Activated CD8-positive, alpha-beta memory T cell treated with anti-CD3 and anti-CD28 coated beads for 48 hours (primary cell): Measurements from ENCODE around the gene LCNL1.
A peak's percentile ranks its signal among the peaks of the same experiment; 100 is the strongest.
"Not testable (repeated sequence)": the region's sequence is repeated elsewhere in the genome, so short reads cannot be mapped to it uniquely, and the experiment has no call there.

Source experiments
- DNase-seq, 3 experiments: peaks; one replicate each; pipeline ENCODE4 v3.0.0-alpha.2; 2020; ENCODE audit warnings: low read depth in 2 of 3, low spot score in 2 of 3

LCNL1 gene

DNA sequence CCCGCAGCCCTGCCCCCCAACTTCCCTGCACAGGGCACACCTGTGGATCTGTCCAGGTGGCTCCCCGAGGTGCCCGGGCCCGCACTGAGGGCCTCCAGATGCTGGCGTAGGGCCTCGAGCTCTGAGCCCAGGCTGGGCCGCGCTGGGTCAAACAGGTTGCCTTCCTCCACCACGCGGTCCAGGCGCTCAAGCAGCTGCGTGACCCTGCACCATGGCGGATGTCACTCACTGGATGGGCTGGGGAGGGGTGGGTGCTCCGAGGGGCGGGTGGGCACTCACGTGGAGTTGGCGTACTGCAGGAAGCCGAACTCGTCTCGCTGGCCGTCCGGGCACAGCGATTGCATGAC, 39.8 kb downstream of the LCNL1 start:
- DNase-seq = no peak

DNA sequence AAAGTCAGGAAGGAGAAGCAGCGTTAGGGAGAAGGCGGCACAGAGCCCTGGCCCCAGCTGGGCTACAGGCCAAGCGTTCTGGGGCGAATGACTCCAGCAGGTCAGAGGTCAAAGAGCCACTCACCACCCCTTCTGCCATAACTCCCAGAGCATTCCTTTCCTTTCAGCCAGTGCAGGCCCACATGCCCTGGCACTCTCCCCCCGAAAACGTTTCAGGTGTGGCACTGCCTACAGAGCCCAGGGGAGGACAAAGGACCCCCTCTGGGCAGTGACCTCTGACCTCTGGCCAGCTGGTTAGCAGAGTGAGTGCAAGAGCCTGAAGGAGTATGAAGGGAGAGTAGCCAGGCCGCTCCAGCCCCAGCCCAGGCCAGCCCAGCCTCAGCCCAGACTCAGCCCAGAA, 40.4 kb downstream of the LCNL1 start:
- no peak for DNase-seq

DNA sequence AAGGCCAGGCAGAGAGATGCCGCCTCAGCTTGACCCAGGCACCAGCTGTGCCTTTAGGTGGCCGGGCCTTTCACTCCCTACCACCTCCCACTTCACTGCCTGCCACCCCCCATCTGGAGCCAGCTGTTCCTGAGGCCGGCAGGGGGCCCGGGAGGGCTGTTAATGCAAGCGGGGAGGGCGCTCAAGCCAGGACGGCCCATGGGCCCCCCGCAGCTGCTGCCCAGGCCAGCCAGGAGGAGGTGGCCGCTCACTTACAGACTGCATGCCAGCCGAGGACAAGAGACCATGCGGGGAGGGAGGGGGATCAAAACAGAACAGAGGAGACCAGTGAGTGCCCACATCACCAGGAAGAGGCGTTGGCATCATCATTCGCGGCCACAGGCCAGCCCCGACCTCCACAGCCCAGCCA, 40.8 kb downstream of the LCNL1 start:
- DNase-seq = no peak

DNA sequence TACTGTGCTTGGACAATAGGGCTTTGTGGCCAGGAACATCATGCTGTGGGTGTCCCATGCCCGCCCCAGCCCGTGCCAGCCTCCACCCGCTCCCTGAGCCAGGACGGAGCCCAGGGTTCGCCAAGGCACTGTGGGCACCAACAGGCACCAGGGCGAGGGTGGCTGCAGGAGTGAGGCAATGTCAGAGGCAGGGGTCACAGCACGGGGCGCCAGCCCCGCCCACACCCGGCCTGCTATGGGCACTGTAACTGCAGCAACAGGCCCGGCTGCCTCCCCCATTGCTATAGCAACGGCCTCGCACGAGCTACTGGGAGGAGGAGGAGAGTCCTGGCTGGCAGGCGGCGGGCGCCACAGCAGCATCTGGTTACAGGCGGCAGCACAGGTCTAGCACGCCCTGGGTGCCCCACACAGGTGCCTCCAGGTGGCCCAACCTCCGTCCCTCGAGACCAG, 42.7 kb downstream of the LCNL1 start:
- DNase-seq = no peak

DNA sequence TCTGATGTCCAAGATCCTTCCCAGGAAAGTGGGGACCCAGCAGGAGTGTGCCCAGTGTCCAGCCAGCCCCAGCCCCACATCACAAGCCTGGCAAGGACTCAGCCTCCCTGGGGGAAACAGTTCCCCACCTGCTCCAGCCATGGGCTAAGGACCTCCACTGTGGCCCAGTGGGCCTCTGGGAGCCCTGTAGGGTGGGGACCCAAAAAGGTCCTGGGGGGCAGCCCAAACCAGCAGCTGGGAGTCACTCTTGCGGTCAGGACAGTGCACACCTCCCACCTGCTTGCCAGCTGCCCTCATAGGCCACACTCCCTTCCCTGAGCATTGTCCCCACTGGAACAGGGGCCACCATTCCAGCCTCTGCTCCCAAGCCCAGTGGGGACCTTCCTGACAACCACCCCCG, 43.6 kb downstream of the LCNL1 start:
- no peak for DNase-seq

DNA sequence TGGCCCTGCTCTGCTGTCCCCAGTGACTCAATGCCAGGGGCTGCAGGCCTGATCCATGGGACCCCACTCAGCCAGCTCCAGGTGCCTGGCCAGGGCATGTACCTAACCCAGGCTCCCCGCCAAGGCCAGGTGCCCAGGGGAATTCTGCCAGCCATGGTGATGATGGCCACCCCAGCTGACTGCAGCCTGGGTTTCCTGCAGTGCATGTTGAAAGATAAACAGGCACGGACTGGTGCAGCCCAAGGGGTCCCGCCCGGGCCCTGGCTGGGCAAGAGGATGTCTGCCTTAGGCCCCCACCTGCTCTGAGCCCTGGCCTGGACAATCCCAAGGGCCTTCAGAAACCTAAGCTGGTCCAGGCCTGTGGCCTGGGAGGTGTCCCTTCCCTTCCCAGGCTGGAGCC, 44.0 kb downstream of the LCNL1 start:
- DNase-seq = no peak

DNA sequence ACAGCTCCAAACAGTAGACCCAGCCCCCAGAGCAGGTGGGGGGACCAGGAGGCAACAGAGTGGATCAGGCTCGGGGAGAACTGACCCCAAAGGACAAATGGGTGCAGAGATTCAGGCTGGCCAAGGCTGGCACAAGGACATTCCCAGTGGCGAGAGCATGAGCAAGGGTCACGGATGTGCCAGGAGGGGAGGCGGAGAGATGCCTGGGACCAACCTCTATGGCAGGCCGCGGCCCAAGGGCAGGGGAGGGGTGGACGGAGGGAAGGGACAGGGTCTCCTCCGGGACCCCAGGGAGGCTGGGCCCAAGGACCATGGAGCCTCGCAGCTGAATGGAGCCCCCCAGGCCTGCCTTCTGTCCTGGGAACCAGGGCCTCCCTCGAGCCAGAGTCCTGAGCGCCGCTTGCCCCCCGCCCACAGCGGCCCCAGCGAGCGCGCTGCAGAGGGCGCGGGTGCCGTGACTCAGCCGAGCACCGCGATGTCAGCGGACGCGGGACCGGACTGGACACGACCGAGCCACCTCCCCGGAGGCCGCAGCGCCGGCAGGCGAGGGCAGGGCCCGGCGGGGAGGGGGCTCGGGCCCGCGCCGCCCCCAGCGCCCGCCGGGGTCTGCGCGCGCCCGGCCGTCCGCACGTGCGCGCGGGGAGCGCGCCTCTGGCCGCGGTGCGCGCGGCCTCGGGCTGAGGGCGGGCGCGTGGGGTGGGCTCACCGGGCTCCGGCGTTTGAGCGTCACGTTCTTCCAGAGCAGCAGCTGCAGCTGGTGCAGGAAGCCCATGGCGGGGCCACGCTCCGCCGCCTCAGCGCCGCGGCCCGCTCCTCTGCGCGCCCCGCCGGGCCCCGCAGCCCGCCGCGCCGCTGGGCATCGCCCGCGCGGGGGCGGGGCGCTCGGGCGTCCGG, 44.8 kb downstream of the LCNL1 start, which contains the start of gene ABCA2:
Gene ABCA2, minus strand, starts transcription at position 869 of the 894 bp plus-strand sequence. Its CDS starts 97 bp downstream, at position 772.
- DNase-seq = no peak

DNA sequence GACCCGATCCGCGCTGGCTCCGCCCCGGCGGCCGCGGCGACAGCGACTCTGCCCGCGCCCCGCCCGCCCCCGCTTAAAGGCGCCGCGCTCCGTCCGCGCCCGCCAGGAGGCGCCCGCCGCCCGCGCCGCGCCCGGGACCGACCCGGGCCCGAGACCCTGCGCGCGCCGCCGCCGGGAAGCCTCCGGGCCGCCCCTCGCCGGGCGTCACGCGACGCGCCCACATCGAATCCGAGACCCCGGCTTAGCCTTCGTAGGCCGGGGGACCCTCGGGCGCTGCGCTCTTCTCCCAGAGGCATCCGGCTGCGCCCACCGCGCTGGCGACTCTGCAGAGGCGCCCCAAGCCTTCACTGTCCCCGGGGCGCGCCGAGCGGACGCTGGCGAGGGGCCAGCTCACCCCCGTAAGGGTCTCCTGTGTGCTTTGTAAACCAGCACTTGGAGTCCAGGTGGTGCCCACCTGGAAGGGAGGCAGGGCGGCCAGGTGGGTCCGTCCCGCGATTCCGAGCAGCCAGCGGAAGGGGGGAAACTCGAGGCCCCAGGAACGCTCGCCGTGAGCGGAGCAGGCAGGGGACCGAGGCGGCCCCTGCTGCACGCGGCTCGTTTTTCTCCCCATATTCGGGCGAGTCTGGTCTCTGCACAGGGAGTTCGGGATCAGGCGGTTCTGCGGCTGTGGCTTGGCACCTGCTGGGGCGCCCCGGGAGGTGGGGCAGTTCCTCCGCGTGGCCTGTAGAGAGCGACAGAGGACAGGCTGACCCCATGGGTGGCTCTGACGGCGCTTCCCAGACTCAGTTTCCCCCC, 45.7 kb downstream of the LCNL1 start:
- peak in 1 of 3 experiments; percentile 48 for DNase-seq

DNA sequence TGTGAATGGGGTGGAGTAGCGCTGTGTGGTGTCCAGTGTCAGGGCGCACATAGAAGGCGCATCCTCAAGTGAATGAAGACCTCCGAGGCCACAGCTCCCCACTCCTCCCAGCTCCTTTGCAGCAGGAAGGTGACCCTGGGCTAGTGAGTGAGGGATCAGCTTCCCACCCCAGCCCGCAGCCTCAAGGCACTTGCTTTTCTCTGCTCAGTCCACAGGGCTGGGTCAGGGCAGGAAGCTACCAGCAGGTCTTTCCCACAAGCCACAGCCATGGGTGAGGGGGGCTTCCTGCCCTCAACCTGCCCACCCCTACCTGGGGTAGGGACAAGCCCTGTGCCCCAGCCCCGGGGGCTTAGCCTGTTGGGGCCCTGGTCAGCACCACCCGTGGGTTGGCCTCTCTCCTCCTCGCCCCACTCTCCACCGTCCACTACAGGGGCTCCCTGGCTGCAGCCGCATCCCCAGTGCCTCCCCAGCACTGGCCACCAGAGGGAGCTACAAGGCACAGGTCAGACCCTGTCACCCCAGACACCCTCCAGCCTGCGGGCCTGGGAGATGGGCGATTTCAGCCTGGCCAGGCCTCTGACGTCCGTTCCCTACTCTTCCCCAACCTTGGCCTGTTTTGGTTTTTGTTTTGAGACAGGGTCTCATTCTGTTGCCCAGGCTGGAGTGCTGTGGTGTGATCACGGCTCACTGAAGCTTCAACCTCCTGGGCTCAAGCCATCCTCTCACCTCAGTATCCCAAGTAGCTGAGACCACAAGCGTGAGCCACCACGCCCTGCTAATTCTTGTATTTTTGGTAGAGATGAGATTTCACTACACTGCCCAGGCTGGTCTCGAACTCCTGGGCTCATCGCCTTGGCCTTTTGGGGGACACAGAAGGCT, 46.5 kb downstream of the LCNL1 start:
- peak; percentile 62 to 81 (median 71) for DNase-seq

DNA sequence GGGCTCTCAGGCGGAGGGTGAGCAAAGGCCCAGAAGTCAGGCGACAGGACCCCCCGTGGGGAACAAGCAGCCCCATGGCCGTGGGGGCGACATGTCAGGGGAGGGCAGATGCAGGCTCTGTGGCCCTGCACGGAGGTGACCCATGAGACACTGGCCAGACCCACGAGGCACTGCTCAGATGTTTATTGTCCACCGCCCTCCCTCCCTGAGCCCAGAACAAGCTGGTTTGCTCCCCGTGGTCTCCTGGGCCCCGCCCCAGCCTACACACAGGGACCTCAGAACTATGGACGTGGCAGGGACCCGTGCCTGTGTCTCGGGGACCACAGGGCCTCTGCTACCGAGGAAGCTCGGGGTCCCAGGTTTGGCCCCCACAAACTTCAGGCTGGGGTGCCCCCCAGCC, 47.2 kb downstream of the LCNL1 start:
- DNase-seq = no peak

DNA sequence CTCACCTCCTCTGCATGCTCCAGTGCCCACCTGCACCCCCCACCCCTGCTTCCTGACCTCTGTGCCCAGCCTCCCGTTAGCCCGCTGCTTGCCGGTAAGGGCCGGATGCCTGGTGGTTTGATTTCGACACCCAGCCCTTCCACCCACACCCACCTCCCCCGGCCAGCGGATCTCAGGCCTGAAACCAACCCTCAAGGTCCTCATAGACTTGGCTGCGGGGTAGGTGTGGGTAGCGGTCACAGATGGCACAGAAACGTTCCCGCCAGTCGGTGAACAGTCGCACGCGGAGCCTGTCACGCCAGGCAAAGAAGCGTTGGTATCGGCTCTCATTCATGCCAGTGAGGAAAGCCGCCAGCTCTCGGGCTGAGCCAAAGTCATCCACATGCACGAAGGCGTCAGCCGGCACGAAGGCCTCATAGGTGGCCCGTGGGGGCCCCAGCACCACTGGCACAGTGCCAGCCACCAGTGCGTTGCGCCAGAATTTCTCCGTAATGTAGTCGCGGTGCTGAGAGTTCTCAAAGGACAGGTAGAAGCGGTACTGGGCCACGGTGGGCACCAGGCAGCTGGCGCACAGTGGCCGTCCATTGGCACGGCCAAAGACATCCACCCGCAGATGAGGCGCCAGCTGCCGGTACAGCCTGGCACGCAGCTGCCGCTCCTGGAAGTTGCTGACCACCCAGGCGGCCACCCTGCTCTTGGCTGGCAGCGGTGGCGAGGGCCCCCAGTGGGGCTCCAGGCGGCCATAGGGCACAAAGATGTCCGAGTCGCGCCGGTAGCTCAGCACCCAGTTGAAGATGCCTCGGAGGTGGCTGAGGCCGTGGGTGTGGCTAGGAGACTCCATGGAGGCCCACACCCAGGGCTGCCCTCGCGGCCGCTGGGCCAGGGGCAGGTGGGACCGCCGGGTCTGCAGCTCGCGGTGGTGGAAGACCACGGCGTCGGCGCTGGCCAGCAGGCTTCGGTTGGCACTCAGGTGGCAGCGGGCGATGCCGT, 48.0 kb downstream of the LCNL1 start:
- DNase-seq = no peak

DNA sequence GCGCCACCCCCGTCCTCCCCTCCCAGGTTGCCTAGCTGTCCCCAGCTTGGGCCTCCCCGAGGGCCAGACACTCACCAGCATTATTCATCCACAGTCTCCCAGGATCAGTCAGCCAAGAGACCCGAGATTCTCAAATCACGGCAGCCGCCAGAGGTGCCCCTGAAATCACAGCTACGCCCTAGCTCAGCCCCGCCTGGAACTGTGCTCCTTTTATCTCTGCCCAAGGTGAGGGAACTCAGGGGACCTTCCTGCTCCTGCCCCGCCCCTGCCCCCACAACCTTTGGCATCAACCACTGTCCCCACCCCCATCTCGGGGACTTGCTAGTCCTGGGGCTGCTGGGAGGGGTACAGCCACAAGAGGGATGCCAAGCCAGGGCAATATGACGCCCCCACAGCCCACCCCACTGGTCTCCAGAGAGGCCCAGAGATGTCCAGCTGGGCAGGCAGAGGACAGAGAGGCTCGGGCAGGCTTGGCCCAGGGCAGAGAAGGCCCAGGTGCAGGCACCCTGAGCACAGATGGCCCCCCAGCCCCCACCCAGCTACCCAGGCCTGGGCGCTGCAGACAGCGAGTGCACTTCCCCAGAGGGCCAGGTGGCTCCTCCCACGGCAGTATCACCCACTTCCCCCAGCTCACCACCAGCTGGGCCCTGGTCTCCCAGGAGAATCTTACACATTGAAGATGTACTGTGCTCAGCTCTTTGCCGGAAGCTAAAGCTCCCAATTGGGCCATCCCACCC, 49.3 kb downstream of the LCNL1 start, which contains the start of gene FUT7:
Gene FUT7, minus strand, starts transcription at position 185 of the 737 bp plus-strand sequence. Its CDS starts 97 bp downstream, at position 88.
- no peak for DNase-seq

DNA sequence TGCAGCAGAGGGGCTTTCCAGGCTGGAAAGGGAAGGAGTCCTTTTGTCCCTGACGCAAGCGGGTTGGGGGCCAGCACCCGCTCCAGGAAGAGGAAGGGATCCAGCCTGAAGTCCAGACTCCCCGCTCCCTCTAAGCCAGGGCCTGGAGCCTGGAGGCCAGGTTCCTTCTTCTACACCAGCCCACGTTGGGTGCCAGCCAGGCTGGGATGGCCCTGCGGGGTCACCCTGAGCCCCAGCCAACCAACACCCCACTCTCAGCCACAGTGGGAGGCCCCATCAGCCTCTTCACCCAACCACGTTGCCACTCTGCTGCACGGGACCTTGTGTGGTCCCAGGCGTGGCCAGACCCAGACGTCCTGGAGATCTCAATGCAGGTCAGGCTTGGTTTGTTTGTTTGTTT, 50.1 kb downstream of the LCNL1 start:
- no peak for DNase-seq

DNA sequence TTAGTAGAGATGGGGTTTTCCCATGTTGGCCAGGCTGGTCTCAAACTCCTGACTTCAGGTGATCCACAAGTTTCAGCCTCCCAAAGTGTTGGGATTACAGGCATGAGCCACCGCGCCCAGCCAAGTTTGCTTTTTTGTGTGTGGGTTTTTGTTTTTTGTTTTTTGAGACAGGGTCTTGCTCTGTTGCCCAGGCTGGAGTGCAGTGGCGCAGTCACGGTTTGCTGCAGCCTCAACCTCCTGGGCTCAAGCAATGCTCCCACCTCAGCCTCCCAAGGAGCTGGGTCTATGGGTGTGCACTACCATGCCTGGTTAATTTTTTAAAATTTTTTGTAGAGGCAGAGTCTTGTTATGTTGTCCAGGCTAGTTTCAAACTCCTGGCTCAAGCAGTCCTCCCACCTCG, 50.7 kb downstream of the LCNL1 start:
- DNase-seq = not testable (repeated sequence)

DNA sequence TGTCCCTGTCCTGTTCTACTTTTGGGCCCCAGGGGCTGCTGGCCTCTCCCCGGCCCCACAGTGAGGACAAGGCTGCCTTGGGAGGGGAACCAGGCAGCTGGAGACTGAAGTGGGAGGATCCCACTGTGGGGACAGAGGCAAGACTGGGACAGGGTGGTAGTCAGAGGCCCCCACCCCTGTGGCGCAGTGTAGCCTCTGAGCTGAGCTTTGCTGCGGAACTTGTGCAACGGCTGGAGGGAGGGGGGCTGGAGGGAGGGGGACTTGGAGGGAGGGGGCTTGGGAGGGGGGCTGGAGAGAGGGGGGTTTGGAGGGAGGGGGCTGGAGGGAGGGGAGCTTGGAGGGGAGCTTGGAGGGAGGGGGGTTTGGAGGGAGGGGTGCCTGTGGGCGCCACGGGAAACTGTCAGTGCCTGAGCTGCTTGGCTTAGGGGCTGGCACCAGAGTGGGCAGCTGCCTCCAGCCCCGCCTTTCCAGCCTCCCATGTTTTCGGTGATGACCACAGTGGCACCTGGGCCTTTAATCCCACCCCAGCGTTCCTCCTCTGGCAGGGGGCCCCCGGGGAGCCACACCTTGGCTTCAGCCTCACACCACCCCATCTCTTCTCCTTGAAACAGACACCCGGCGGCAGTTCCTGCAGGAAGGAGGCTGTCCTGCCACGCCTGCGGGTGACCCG, 51.4 kb downstream of the LCNL1 start:
- DNase-seq = no peak

DNA sequence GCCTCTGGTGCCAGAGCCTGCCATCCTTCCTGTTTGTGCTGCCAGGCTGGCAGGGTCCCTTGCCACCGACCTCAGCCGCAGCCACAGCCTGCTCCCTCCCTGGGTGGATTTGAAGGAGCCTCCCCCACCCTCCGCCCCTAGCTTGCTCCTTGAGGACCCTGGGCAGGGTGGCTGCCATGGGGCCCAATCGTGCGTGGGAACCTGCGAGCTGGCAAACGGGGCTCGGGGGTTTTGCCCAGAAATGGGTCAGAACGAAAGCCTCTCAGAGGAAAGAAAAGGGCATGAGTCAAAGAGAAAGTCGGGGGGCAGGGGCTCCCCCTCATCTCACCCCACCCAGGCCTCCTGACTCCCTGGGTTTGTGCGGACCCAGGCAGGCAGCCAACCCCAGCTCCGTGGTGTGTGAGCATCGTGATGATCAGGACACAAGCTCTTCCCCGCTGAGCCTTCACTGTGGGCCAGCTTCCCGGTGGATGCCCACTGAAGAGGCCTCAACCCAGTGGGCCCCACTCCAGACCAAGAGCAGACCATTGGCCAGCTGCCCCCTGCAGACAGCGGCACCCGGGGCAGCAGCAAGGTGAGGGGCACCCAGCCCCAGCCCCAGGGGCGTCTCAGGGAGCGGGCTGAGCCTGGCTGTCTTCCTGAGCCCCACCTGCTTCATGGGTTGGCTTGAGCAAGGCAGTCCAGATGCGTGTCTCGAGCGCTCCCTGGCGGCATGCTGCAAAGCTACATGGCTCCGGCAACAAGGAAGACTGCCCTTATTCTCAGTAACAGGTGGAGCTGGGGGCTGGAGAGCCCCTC, 52.1 kb downstream of the LCNL1 start:
- peak; percentile 65 to 82 (median 70) for DNase-seq
